HG03139 (cell line): Measurements from ENCODE around the gene NPHS1.

Experiments
- ATAC-seq: cut with Tn5 transposase; IDR thresholded peaks from one replicate; pipeline ENCODE4 v1.9.1; 2021; ENCODE audit not compliant: unreplicated experiment

Gene NPHS1

DNA sequence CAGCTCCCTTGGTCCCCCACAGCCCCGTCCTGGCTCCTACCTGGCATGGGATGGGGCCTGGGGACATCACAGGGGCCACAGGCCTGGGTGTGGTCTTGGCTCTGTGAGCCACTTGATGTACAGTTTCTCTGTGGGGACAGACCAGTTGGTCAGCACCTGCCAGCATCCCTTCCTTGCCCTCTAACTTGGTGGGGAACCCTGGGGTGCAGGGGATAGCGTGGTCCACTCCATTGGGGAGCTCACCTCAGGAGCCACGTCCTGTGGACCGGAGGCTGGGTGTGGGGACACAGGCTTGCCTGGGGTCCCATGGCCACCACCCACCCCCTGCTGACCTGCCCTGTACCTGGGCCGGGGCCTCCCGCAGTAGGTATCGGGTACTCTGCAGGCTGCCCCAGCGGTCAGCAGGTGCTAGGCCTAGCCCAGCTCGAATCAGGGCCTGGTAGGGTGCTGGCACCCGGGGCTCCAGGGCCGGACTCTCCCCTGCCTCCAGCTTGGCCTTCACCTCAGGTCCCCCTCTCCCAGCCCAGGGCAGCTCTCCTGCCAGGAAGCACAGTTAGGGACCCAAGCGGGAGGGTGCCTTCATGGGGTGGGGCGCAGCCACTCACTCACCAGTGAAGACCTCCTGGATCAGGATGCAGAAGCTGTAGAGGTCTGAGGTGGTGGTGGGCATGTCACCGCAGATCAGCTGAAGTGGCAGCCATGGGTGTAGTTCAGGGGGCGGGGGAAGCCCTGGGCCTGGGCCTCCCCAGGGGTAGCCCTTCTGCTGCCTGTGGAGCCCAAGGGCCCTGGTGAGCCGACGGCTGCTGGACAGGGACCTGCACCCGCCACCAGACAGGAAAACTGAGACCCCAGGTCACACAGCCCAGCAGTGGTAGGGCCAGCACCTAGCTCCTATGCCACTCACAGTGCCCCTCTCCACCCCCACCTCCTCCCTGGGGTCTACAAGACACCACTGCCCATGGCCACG lies 62.0 kb downstream of the NPHS1 start:
- ATAC-seq, result no peak

DNA sequence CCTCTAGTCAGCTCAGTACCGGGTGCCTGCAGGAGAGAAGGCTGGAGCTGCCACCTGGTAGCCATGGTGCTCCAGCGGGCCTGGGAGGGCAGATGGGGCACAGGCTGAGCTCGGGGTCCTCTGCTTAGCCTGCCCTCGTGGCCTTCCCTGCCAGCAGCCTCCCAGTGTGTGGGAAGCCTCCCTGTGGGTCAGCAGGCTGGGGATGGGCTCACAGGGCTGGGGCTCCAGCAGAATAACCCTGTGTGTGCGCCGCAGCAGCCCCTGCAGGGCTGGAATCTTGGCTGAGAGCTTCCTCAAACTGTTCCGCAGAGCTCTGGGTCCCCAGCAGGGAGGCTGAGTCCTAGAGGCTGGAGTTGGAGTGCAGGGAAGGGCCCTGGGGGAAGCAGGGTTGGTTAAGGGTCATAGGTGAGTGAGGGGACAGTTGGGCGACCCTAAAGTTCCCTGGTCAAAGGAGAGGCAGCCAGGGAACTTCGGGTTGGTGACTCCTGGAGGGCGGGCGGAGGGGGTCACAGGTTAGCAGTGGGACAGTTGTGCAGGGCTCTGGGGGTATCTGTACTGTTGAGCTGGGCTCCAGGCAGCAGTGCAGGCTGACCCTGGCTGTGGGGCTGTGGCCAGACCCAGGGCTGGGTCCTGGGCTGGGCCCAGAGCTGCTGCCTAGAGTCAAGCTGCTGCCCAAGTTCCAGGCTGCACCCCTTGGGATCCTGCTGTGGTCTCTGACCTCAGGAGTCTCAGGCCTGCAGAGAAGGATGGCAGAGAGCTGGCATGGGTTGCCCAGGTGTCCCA lies 62.9 kb downstream of the NPHS1 start:
- ATAC-seq, result no peak

DNA sequence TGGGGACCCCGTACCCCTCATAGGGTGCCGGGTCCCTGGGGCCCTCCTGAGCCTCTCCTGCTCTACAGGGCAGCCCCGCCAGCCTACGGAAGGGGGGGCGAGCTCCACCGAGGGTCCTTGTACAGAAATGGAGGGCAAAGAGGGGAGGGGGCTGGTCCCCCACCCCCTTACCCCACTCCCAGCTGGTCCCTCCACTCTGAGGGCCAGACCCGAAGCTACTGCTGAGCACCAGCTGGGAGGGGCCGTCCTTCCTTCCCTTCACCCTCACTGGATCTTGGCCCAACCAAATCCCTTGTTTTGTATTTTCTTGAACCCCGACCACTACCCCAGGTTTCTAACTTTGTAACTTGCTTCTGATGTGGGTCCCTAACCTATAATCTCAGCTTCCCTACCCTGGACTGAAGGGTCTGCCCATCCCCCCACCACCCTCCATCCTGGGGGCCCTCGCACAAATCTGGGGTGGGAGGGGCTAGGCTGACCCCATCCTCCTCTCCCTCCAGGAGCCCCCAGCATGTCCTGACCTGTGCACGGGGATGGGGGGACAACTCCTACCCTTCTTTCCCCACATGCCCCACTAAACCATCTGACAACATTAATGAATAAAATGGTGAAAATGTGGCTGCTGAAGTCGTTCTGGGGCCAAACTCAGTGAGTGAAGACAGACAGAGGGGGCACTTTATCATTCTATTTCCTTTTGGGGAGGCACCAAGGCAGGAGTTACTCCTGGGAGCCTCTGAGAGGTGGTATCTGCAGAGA lies 63.9 kb downstream of the NPHS1 start:
- no peak for ATAC-seq

GRCh38 chr19:35787227-35787799 lies 65.0 kb downstream of the NPHS1 start:
- no peak for ATAC-seq

DNA sequence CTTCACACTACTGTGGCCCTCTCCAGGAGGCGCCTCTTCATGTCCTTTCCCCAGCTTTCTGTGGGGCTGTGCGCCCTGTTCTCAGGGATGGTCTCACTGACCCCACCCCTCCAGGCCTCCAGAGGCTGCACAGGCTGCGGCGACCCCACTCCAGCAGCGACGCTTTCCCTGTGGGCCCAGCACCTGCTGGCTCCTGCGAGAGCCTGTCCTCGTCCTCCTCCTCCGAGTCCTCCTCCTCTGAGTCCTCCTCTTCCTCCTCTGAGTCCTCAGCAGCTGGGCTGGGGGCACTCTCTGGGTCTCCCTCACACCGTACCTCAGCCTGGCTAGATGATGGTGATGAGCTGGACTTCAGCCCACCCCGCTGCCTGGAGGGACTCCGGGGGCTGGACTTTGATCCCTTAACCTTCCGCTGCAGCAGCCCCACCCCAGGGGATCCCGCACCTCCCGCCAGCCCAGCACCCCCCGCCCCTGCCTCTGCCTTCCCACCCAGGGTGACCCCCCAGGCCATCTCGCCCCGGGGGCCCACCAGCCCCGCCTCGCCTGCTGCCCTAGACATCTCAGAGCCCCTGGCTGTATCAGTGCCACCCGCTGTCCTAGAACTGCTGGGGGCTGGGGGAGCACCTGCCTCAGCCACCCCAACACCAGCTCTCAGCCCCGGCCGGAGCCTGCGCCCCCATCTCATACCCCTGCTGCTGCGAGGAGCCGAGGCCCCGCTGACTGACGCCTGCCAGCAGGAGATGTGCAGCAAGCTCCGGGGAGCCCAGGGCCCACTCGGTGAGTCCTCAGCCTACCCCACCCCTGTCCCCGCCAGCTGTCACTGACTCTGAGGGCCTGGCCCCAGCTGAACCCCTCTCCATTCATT lies 65.8 kb downstream of the NPHS1 start:
- no peak for ATAC-seq

GRCh38 chr19:35785339-35785627 lies 67.0 kb downstream of the NPHS1 start:
- ATAC-seq, result no peak

DNA sequence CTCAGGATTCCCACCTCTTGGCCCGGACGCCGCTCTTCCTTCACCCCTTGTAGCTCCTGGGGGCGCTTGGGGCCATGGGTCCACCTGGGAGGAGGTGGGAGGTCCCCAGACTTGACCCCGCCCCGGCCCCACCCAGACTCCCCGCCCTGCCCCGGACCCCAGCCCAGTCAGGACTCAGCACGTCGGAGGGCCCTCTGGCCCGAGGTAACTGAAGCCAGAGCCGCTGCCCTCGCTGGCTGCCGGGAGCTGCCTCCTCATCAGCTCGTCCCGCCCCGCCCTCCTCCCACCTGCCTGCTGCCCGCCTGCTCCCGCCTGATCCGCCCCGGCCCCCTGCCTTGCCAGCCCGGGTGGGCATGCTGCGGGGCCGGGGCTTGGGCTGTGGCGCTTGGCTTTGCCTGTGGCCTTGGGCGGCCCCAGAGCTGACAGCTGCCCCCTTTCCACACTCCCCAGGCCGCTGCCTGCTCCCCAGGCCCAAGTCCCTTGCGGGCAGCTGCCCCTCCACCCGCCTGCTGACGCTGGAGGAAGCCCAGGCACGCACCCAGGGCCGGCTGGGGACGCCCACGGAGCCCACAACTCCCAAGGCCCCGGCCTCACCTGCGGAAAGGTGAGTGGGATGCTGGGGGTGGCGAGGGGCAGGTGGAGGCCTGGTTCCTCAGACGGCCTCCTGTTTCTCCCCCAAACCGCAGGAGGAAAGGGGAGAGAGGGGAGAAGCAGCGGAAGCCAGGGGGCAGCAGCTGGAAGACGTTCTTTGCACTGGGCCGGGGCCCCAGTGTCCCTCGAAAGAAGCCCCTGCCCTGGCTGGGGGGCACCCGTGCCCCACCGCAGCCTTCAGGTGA lies 67.6 kb downstream of the NPHS1 start:
- no peak for ATAC-seq

- ATAC-seq, result no peak
Observed at GRCh38 chr19:35783469-35784434, 68.6 kb downstream of the NPHS1 start.

DNA sequence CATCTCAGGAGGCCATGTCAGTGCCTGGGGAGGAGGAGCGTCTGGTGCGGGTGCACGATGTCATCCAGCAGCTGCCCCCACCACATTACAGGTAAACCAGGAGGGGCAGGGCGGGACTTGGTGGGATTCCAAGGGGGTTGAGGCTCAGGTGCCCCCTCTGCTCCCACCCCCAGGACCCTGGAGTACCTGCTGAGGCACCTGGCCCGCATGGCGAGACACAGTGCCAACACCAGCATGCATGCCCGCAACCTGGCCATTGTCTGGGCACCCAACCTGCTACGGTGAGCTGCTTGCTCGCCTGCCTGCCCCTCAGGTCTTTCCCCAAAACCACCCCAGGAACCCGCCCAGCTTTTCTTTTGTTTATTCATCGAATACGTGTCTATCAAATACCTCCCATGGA lies 69.7 kb downstream of the NPHS1 start:
- no peak for ATAC-seq

DNA sequence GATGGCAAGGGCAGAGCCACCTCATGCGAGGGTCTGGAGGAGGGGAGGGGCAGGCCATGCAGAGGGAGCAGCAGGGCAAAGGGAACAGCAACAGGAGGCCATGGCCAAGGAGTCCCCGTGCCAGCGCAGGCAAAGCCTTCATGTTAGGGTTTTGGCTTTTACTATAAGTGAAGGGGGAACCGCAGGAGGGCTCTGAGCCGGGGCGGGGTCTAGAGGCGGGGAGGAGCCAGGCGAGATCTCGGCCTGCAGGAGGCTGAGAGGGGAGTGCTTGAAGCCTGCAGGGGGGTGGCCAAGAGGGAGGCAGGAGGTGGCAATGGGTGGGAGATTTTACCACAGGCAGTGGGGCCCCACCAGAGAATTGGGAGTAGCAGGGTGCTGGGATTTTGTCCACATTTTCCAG lies 70.7 kb downstream of the NPHS1 start:
- ATAC-seq, result no peak

- ATAC-seq, result no peak
Observed at GRCh38 chr19:35780717-35781116, 71.6 kb downstream of the NPHS1 start.

DNA sequence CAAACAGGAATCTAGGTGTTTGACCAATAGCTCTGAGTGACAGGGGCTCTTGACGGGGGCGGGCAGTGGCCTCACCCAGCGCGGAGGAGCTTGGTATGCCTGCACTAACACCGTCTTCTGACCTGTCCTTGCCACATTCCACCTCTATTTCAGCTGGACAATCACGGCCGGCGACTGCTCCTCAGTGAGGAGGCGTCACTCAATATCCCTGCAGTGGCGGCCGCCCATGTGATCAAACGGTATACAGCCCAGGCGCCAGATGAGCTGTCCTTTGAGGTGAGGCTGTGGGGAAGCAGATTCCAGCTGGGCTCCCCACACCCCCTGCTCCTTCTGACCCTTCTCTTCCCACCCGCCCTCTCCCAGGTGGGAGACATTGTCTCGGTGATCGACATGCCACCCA lies 72.2 kb downstream of the NPHS1 start:
- ATAC-seq, result no peak

GRCh38 chr19:35779033-35779432 lies 73.3 kb downstream of the NPHS1 start:
- ATAC-seq, result no peak

GRCh38 chr19:35777961-35778360 lies 74.3 kb downstream of the NPHS1 start:
- no peak for ATAC-seq

GRCh38 chr19:35777086-35777841 lies 75.0 kb downstream of the NPHS1 start:
- no peak for ATAC-seq

- no peak for ATAC-seq
Observed at GRCh38 chr19:35776102-35776788, 76.1 kb downstream of the NPHS1 start.
